HepG2 (cell line): ENCODE data around the gene CCDC124. TPM values are rescaled to one million over a fixed set of nuclear protein-coding genes. Genes with fewer than 3 reads are reported as not detected.

Source experiments
- RAD51 ChIP-seq: fragments of 450-650 bp; IDR thresholded peaks from 2 replicates; pipeline ENCODE4 v1.6.1; 2016; ENCODE audit warnings: borderline replicate concordance
- ZNF841 ChIP-seq: sonication (generic); formaldehyde crosslinking; IDR thresholded peaks from 2 replicates; pipeline ENCODE4 v1.8.1; 2023; ENCODE audit warnings: missing genetic modification reagents, borderline replicate concordance
- polyA plus RNA-seq, 8 experiments: library from polyadenylated mRNA; depleted of rRNA in 3 of 8; stranded (reverse) in 7 of 8; unstranded in 1 of 8; fragments of >200 nt; fragmentation: Illumina TruSeq in 4 of 8; extraction: Trizol in 4 of 8; gene quantifications; 2 replicates each; pipeline versions ENCODE4 v1.2.1 to v1.2.3, GENCODE V29; 2011 to 2016; ENCODE audit warnings: low read depth in 4 of 8, missing spikeins in 1 of 8, mixed read lengths in 1 of 8; ENCODE audit not compliant: insufficient read depth in 1 of 8
- total RNA-seq, 5 experiments: library from RNA; depleted of rRNA; stranded (reverse); fragments of >200 nt; fragmentation: Illumina TruSeq; extraction: Trizol; gene quantifications; 2 replicates each; pipeline ENCODE4 v1.2.3, GENCODE V29; 2016; ENCODE audit warnings: low read depth in 1 of 5
- TF ChIP-seq, protein P1 (sequence below), 2 experiments: sonication (generic) in 1 of 2; formaldehyde crosslinking in 1 of 2; IDR thresholded peaks; 2 replicates each; pipeline versions ENCODE4 v1.6.1 to v1.9.0; 2014 to 2022; ENCODE audit warnings: antibody characterized with exemption in 1 of 2, borderline replicate concordance in 1 of 2, inconsistent platforms in 1 of 2, low read depth in 1 of 2, missing genetic modification reagents in 1 of 2
- TF ChIP-seq, protein P2 (sequence below): IDR thresholded peaks from 2 replicates; pipeline ENCODE4 v1.6.1; 2016; ENCODE audit warnings: control low read depth
- TF ChIP-seq, protein P3 (sequence below), 2 experiments: fragments of 450-650 bp in 1 of 2; sonication (generic) in 1 of 2; formaldehyde crosslinking in 1 of 2; IDR thresholded peaks; 2 replicates each; pipeline versions ENCODE4 v1.6.1 to v1.8.0; 2016 to 2022; ENCODE audit warnings: antibody characterized with exemption in 1 of 2, mild to moderate bottlenecking in 1 of 2, missing genetic modification reagents in 1 of 2

CCDC124 gene
- total and polyA plus RNA-seq, 2 of the 13 experiments (the other 11 are each of a cell fraction or from before 2014, with no cell fraction given): 14.9 to 20.3 TPM

DNA sequence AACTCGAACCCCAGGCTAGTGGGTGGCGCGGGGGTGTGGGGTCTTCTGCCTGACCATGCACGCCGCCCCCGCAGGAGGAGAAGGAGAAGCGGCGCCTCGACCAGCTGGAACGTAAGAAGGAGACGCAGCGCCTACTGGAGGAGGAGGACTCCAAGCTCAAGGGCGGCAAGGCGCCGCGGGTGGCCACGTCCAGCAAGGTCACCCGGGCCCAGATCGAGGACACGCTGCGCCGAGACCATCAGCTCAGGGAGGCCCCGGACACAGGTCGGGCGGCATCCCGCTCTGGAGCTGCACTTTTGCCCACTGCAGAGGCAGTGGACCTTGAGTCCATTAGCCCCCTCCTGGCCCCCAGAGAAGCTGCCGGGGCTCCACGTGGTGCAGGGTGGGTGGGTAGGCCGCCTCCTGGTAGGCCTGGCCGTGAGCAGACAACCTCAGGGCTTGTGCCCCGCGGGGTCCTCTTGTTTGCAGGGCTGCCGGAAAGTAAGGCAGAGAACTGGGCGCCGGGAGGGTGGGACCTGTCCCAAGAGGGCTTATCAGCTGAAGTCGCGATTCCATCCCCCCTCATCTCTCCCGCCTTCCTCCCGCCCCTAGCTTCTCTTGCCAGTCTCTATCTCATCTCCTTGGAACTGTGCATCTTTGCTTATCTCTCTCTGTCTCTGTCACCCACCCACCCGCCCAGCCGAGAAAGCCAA lies 9.9 kb downstream of the CCDC124 start (continued):
- TF ChIP-seq, protein P1, sequence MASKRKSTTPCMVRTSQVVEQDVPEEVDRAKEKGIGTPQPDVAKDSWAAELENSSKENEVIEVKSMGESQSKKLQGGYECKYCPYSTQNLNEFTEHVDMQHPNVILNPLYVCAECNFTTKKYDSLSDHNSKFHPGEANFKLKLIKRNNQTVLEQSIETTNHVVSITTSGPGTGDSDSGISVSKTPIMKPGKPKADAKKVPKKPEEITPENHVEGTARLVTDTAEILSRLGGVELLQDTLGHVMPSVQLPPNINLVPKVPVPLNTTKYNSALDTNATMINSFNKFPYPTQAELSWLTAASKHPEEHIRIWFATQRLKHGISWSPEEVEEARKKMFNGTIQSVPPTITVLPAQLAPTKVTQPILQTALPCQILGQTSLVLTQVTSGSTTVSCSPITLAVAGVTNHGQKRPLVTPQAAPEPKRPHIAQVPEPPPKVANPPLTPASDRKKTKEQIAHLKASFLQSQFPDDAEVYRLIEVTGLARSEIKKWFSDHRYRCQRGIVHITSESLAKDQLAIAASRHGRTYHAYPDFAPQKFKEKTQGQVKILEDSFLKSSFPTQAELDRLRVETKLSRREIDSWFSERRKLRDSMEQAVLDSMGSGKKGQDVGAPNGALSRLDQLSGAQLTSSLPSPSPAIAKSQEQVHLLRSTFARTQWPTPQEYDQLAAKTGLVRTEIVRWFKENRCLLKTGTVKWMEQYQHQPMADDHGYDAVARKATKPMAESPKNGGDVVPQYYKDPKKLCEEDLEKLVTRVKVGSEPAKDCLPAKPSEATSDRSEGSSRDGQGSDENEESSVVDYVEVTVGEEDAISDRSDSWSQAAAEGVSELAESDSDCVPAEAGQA (IDR thresholded peaks at IDR 0.05; ENCODE audit: low read depth): no peak
- TF ChIP-seq, protein P1 (CRISPR knock-in tag; IDR thresholded peaks at IDR 0.05; ENCODE audit: borderline replicate concordance): no peak
- TF ChIP-seq, protein P2, sequence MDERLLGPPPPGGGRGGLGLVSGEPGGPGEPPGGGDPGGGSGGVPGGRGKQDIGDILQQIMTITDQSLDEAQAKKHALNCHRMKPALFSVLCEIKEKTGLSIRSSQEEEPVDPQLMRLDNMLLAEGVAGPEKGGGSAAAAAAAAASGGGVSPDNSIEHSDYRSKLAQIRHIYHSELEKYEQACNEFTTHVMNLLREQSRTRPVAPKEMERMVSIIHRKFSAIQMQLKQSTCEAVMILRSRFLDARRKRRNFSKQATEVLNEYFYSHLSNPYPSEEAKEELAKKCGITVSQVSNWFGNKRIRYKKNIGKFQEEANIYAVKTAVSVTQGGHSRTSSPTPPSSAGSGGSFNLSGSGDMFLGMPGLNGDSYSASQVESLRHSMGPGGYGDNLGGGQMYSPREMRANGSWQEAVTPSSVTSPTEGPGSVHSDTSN: no peak
- TF ChIP-seq, protein P3, sequence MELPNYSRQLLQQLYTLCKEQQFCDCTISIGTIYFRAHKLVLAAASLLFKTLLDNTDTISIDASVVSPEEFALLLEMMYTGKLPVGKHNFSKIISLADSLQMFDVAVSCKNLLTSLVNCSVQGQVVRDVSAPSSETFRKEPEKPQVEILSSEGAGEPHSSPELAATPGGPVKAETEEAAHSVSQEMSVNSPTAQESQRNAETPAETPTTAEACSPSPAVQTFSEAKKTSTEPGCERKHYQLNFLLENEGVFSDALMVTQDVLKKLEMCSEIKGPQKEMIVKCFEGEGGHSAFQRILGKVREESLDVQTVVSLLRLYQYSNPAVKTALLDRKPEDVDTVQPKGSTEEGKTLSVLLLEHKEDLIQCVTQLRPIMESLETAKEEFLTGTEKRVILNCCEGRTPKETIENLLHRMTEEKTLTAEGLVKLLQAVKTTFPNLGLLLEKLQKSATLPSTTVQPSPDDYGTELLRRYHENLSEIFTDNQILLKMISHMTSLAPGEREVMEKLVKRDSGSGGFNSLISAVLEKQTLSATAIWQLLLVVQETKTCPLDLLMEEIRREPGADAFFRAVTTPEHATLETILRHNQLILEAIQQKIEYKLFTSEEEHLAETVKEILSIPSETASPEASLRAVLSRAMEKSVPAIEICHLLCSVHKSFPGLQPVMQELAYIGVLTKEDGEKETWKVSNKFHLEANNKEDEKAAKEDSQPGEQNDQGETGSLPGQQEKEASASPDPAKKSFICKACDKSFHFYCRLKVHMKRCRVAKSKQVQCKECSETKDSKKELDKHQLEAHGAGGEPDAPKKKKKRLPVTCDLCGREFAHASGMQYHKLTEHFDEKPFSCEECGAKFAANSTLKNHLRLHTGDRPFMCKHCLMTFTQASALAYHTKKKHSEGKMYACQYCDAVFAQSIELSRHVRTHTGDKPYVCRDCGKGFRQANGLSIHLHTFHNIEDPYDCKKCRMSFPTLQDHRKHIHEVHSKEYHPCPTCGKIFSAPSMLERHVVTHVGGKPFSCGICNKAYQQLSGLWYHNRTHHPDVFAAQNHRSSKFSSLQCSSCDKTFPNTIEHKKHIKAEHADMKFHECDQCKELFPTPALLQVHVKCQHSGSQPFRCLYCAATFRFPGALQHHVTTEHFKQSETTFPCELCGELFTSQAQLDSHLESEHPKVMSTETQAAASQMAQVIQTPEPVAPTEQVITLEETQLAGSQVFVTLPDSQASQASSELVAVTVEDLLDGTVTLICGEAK (IDR thresholded peaks at IDR 0.05): no peak
- TF ChIP-seq, protein P3 (CRISPR knock-in tag; IDR thresholded peaks at IDR 0.05): no peak
- TF ChIP-seq RAD51 (no peak), ZNF841 (CRISPR knock-in tag) (no peak)
- TF ChIP-seq, all 625 proteins: peak for 0
